NCI-H2029 (cell line): ENCODE results near the gene MNS1.
"Not testable (repeated sequence)": the region's sequence is repeated elsewhere in the genome, so short reads cannot be mapped to it uniquely, and the experiment has no call there.

Experiments
- DNase-seq: peaks from one replicate; lab custom pipeline; 2025; lab: John Stamatoyannopoulos, UW

MNS1 gene

DNA sequence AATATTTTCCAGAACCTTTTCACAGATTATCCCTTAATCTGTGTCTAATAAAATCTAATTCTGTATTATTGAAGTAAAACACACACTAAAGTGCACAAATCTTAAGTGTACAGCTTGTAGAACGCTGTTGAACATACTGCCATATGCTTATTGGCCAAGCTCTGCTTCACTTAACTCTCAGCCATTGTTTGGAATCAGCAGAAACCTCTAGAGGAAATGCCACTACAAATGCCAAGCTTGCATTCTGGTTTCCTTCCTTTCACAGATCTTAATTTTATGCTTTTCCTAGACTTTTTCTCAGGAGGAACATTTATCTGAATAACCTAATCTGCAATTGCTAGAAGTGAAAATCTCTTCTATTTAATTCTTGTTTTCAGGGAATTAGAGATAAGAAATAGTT lies 10.1 kb downstream of the MNS1 start:
- DNase-seq, result no peak

DNA sequence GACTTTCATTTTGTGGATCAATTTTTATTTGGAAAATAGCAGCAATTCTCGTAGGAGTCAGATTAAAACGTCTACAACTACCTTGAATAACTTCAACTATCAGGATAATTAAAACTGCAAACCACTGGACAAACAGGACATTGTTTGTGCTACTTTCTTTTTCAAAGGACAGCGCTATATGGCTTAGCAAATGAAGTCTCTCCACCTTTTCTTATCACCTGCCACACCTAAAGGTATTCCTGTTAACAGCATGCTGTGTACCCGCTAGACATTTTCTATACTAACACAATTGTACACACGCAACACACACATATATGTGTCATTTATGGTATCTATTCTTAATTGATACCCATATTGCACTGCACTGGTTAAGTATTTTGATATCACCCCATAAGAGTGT lies 19.2 kb downstream of the MNS1 start:
- no peak for DNase-seq

DNA sequence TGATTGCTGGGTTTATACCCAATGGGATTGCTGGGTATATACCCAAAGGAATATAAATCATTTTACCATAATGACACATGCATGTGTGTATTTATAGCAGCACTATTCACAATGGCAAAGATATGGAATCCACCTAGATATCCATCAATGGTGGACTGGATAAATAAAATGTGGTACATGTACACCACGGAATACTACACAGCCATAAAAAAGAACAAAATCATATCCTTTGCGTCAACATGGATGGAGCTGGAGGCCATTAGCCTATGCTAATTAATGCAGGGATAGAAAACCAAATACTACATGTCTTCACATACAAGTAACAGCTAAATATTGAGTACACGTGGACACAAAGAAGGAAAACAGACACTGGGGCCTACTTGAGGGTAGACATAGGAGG lies 22.6 kb downstream of the MNS1 start:
- DNase-seq, result no peak

DNA sequence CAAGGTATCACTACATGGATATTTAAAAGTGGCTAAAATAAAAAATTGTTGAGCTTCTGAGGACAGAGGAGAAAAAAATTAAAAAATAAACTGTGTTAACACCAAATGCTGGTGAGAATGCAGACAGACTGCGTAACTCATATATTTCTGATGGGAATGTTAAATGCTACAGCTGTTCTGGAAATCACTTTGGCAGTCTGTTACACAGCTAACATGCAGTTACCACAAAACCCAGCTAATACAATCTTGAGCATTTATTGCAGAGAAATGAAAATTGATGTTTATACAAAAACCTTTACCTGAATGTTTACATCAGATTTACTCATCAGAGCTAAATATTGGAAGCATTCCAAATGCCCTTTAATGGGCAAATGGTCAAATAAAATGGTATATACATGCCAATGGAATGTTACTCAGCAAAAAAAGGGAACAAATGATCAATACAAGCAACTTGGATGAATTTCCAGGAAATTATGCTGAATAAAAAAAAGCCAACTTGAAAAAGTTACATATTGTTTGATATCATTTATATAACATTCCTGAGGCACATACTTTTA lies 24.6 kb downstream of the MNS1 start:
- DNase-seq, result no peak

DNA sequence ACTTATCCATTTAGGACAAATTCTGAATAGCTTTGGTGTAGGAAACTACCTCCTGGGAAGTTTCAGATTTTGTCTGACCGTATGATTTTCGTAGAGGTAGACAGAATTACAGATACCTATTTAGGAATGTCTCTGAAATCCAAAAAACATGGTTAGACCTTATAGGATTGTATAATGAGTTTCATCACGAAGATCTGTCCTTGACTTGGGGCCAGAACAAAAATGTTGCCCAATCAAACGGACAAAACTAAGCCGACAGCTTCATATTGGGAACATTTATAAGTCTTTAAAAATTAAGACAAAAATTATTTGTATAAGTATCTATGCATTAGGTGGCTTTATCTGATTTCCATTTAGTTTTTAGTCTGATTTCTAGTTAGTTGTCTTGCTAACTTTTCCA lies 32.6 kb downstream of the MNS1 start:
- DNase-seq, result no peak

DNA sequence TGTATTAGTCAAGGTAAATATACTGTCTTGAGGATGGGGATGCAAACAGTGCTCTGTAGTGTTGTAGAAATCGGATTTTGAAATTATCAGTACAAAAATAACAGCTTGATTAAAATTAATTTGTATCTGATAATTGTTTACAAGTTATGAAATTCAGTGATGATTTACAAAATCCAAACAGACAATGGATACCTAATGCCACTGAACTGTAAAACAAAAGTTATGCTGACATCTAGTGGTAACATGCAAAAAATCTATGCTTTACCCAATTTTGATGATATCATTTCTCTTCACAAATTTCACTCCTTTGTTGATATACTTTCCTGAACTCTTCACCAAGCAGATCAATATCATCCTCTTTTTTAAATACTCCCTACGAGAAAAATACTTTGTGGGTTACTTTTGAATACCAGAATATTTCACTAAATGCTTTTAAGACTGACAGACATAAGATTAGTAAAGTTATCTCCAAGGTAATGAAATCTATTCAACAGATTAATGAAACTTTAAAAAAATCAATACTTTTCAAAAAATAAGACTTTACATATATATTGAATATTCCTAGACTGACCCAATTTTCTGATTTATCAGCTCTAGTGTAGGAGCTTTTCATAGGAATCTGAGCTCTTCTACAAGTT lies 36.0 kb downstream of the MNS1 start:
- DNase-seq, result no peak

DNA sequence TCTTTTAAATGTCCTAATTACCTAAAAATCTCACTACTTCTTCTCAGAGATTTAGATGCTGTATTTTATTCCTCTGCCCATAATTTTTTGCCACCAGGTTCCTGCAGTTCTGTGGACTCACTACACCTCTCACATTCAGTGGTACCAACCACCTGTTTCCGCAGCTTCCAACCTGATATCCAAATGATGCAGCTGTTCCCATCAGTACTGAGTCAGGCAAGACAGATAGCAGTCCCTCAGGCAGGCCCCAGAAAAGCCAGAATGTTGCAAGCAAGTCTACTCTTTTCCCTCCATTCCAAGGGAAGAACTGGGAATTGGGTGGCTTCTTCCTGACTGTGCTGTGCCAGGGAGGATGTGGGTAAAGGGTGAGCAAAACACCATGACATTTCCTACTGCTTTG lies 39.0 kb downstream of the MNS1 start:
- no peak for DNase-seq

DNA sequence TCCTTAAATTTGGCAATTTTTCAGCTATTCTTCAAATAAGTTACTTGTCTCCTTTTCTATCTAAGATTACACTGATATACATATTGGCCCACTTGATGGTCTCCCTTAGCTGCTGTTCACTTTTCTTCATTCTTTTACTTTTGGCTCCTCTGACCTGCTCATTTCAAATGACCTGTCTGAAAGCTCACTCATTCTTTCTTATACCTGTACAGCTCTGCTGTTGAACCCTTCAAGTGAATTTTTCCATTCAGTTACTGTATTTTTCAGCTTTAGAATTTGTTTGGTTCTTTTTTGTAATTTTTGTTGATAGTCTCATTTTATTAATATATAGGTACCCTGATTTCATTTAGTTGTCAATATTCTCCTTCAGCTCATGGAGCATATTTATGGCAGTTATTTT lies 39.7 kb downstream of the MNS1 start:
- DNase-seq, result no peak

DNA sequence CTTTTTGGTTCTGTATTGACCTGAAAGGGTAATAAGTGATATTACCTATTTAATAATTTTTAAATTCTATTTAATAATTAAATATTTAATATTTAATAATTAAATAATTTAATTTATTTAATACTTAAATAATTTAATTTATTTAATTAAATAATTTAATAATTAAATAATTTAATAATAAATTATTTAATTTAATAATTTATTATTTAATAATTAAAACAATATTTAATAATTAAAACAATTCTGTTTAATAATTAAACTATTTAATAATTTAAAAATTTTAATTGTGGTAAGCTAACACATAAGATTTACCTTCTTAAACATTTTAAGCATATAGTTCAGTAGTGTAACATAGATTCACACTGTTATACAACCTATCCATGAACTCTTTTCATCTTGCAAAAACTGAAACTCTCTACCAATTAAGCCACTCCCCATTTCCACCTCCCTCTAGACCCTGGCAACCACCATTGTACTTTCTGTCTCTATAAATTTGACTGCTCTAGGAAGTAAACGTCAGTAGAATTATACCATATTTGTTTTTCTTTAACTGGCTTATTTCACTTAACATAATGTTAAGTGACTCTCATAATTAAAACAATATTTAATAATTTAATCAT lies 51.7 kb downstream of the MNS1 start:
- DNase-seq, result not testable (repeated sequence)

DNA sequence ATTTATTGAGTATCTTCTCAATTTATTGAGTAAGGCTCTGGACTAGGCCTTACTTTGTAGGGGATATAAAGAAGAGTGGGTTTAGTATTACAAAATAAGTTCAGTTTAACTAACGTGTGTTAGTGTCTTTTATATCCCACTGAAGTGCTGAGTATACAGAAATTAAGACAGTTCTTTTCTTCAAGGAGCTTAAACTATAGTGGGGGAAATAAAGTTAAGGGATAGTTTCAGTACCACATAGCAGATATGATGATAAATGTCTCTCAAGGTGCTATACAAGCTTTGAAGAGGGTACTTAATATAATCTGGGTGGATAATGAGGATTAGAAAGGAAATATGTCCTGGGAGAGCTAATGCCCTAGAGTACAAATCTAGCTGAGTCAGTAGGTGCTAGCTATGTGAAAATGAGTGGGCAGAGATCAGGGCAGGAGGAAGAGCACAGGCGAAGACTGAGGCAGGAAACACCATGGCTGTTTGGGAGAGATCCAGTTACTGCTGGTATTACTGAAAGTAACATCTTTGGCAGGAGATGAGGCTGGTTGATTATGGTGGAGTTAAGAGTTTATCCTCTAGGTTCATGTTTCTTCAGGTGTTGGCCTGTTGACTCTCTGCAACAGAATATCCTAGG lies 53.7 kb downstream of the MNS1 start:
- DNase-seq, result no peak

DNA sequence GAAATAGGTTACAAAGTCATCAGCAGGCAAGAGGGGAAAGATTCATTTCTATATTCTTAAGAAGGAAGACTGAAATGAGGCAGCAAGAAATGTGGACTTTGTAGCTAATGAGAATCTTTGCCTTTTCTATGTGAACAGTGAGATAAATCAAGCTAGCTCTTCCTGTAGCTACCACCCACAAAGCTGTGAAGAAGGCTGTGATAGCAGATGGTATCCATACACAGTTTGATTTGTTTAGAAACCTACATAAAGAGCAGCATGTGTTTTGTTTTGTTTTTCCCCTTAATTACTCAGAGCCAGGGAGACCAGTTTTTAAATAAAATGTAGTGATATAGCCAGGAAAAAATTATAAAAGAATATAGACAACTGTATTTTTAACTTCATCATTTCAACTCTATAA lies 54.2 kb downstream of the MNS1 start:
- no peak for DNase-seq

DNA sequence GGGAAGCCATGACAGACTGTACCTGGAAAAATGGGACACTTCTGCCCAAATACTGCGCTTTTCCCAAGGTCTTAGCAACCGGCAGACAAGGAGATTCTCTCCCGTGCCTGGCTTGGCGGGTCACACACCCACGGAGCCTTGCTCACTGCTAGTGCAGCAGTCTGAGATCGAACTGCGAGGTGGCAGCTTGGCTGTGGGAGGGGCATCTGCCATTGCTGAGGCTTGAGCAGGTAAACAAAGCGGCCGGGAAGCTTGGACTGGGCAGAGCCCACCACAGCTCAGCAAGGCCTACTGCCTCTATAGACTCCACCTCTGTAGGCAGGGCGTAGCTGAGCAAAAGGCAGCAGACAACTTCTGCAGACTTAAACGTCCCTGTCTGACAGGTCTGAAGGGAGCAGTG lies 65.7 kb downstream of the MNS1 start:
- DNase-seq, result not testable (repeated sequence)

DNA sequence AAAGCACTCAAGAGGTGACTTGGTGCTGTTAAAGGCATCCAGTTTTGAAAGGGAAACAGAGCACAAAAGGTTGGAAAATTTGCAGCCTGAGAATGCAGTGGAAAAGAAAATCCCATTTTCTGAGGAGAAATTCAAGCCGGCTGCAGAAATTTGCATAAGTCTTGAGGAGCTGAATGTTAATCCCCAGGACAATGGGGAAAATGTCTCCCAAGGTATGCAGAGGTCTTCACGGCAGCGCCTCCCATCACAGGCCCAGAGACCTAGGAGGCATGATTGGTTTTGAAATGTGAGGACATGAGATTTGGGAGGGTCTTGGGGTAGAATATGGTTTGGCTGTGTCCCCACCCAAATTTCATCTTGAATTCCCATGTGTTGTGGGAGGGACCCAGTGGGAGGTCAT lies 67.6 kb downstream of the MNS1 start:
- not testable (repeated sequence) for DNase-seq

DNA sequence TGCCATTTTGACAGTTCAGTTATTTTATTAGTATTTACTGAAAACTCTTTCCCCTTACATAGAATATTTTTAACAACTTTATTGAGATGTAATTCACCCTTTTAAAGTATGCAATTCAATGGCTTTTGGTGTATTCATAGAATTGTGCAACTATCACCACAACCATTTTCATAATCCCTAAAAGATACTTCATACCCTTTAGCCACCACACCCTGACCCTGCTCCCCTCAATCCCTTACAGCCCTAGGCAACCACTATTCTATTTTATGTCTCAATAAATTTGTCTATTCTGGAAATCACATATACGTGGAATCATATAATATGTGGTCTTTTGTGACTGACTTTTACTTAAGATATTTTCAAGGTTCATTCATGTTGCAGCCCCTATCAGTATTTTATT lies 70.0 kb downstream of the MNS1 start:
- no peak for DNase-seq

DNA sequence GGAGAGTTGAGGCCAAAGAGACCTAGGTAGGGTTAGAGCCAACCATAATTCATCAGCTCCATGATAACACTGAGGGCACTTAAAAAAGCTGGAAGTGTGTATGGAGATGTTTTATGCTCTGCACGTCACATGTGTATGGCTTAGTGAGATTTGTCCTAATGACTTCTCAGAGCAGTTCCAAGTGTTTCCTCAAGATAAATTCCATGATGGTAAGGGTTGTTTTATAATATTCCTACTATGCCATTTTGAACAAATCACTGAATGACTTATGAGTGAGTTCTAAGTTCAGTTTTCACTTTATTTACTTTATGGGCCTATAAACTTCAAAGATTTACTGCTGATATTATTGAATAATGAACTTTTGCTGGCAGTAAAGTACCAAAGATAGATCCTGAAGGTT lies 71.7 kb downstream of the MNS1 start:
- DNase-seq, result no peak

DNA sequence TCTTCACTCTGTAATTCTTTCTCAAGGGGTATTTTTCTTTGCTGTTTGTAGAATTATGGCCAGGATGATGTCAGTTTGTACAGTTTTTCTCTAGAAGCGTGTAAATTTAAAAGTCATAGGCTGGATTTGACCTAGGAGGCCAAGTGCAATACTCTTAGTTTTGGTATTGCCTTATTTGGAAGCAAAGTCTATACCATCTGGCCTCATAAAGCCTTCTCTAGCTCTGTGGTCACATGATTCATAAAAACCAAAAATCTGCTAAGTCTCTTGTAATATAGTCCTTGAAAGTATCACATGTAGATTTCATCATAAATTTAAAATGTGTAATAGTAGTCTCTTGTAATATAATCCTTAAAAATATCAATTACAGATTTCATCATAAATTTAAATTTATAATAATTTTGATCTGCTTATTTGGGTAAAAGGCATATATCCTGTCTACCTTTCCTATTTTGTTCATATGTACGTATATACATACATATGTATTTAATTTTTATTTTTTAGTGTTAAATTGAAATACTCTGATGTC lies 74.1 kb downstream of the MNS1 start:
- no peak for DNase-seq

DNA sequence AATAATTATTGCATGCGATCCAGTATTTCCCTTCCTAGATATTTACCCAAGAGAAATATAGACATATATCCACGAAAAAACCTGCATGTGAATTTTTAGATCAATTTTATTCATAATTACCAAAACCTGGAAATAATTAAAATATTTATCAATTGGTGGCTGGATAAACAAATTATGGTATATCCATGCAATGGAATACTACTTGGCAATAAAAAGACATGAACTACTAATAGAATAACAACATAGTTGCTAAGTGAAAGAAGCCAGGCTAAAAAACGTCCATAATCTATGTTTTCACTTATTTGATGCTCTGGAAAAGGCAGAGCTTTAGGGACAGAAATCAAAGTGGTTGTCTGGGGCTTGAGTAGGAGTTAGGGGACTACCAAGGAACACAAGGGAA lies 79.0 kb downstream of the MNS1 start:
- no peak for DNase-seq

DNA sequence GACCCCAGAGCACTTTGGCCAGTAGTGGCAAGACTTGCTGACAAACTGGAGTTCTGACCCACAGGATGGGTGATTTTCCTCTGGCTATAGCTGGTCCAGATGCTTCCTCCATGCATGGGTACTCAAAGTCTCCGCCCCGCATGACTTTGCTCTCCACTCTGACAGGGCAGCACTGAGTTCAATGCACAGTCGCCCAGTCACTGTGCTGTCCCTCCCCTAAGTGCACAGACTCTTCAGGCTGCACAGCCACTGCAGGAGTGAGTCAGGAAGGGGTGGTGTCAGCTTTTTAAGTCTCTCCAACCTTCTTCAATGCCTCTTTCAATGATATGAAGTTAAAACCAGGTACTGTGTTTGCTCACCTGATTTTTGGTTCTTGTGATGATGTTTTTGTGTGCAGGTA lies 81.9 kb downstream of the MNS1 start:
- DNase-seq, result no peak
